HEK293 (cell line): ENCODE results near the gene FBLN2.

Experiments
- CTCF ChIA-PET: fragments of 350-600 bp; formaldehyde crosslinking; extraction: SDS; loops from one replicate; lab custom pipeline; 2021; ENCODE audit warnings: antibody characterized with exemption; lab: Yijun Ruan, JAX
- POLR2A ChIA-PET: fragments of 300-600 bp; formaldehyde crosslinking; extraction: SDS; loops from one replicate; lab custom pipeline; 2020; ENCODE audit warnings: antibody characterized with exemption, inconsistent platforms; lab: Yijun Ruan, JAX
- H3K27ac ChIP-seq: fragments of 200-500 bp; sonication (Bioruptor generic); 2 replicates; pipeline ENCODE4 v1.5.1; 2014; ENCODE audit warnings: low read depth, low read length, control low read depth, inconsistent platforms; ENCODE audit errors: extremely low read depth
- H3K36me3 ChIP-seq, 2 experiments: fragments of 200-500 bp in 1 of 2; sonication (Bioruptor generic) in 1 of 2; 1 replicate in 1 of 2; 2 replicates in 1 of 2; pipeline ENCODE4 v1.5.1; 2014 to 2017; ENCODE audit warnings: inconsistent platforms in 2 of 2, low read length in 2 of 2; ENCODE audit not compliant: control insufficient read depth in 2 of 2, insufficient read depth in 1 of 2
- H3K4me1 ChIP-seq: fragments of 200-500 bp; sonication (Bioruptor generic); 2 replicates; pipeline ENCODE4 v1.5.1; 2014; ENCODE audit warnings: mild to moderate bottlenecking, low read length, inconsistent platforms; ENCODE audit not compliant: control insufficient read depth, insufficient read depth
- H3K4me3 ChIP-seq: 2 replicates; pipeline ENCODE4 v1.5.1; 2011; ENCODE audit warnings: low read depth, mild to moderate bottlenecking, control low read depth, low read length, moderate library complexity
- H3K9me3 ChIP-seq: fragments of 200-500 bp; sonication (Bioruptor generic); 2 replicates; pipeline ENCODE4 v1.5.1; 2014; ENCODE audit warnings: low read depth, low read length, inconsistent platforms; ENCODE audit not compliant: control insufficient read depth, insufficient read depth
- HOXC10 ChIP-seq: sonication (generic); formaldehyde crosslinking; IDR thresholded peaks from 2 replicates; pipeline ENCODE4 v1.8.1; 2023; ENCODE audit warnings: mild to moderate bottlenecking, missing genetic modification reagents
- INSM2 ChIP-seq: fragments of 450-650 bp; formaldehyde crosslinking; IDR thresholded peaks from 2 replicates; pipeline ENCODE4 v1.5.1; 2016; ENCODE audit warnings: missing biosample characterization, missing genetic modification characterization
- PRDM1 ChIP-seq: fragments of 450-650 bp; formaldehyde crosslinking; IDR thresholded peaks from 2 replicates; pipeline ENCODE4; 2016; ENCODE audit warnings: missing biosample characterization, missing genetic modification characterization
- SCRT1 ChIP-seq: fragments of 450-650 bp; formaldehyde crosslinking; IDR thresholded peaks from 2 replicates; pipeline ENCODE4 v1.5.1; 2016; ENCODE audit warnings: missing biosample characterization, missing genetic modification characterization, borderline replicate concordance
- ZBTB26 ChIP-seq: fragments of 450-650 bp; formaldehyde crosslinking; optimal IDR thresholded peaks from 2 replicates; pipeline ENCODE3; 2016; ENCODE audit warnings: missing biosample characterization, mild to moderate bottlenecking, missing genetic modification characterization
- ZBTB49 ChIP-seq: fragments of 450-650 bp; formaldehyde crosslinking; IDR thresholded peaks from 2 replicates; pipeline ENCODE4 v1.5.1; 2016; ENCODE audit warnings: missing biosample characterization, missing genetic modification characterization, low read depth
- ZBTB6 ChIP-seq: fragments of 450-650 bp; formaldehyde crosslinking; IDR thresholded peaks from 2 replicates; pipeline ENCODE4 v1.5.1; 2017; ENCODE audit warnings: missing biosample characterization, missing genetic modification characterization
- ZIC2 ChIP-seq: fragments of 450-650 bp; formaldehyde crosslinking; IDR thresholded peaks from 2 replicates; pipeline ENCODE4 v1.5.1; 2016; ENCODE audit warnings: missing biosample characterization, missing genetic modification characterization
- ZNF19 ChIP-seq: fragments of 450-650 bp; formaldehyde crosslinking; IDR thresholded peaks from 2 replicates; pipeline ENCODE4; 2016; ENCODE audit warnings: missing biosample characterization, missing genetic modification characterization, low read depth
- ZNF223 ChIP-seq: fragments of 450-650 bp; formaldehyde crosslinking; IDR thresholded peaks from 2 replicates; pipeline ENCODE4 v1.5.1; 2016; ENCODE audit warnings: missing biosample characterization, missing genetic modification characterization
- ZNF26 ChIP-seq: fragments of 450-650 bp; formaldehyde crosslinking; IDR thresholded peaks from 2 replicates; pipeline ENCODE4 v1.5.1; 2016; ENCODE audit warnings: missing biosample characterization, missing genetic modification characterization
- ZNF274 ChIP-seq, 2 experiments: fragments of 200-500 bp in 1 of 2; fragments of 450-650 bp in 1 of 2; sonication (Bioruptor generic) in 1 of 2; formaldehyde crosslinking in 1 of 2; IDR thresholded peaks; 2 replicates each; pipeline versions ENCODE4 v1.5.1 to v1.6.1; 2014 to 2016; ENCODE audit warnings: borderline replicate concordance in 1 of 2, inconsistent platforms in 1 of 2, low read length in 1 of 2, missing biosample characterization in 1 of 2, missing genetic modification characterization in 1 of 2
- ZNF280D ChIP-seq: fragments of 450-650 bp; formaldehyde crosslinking; IDR thresholded peaks from 2 replicates; pipeline ENCODE4 v1.5.1; 2016; ENCODE audit warnings: missing biosample characterization, missing genetic modification characterization
- ZNF514 ChIP-seq: fragments of 450-650 bp; formaldehyde crosslinking; IDR thresholded peaks from 2 replicates; pipeline ENCODE4 v1.5.1; 2016; ENCODE audit warnings: missing biosample characterization, missing genetic modification characterization
- ZNF629 ChIP-seq: fragments of 450-650 bp; formaldehyde crosslinking; IDR thresholded peaks from 2 replicates; pipeline ENCODE4 v1.5.1; 2017; ENCODE audit warnings: missing biosample characterization, missing genetic modification characterization
- ZNF664 ChIP-seq: fragments of 450-650 bp; formaldehyde crosslinking; IDR thresholded peaks from 2 replicates; pipeline ENCODE4 v1.5.1; 2016; ENCODE audit warnings: missing biosample characterization, missing genetic modification characterization
- ZNF677 ChIP-seq: fragments of 450-650 bp; IDR thresholded peaks from 2 replicates; pipeline ENCODE4 v1.5.0; 2018; ENCODE audit warnings: missing biosample characterization, mild to moderate bottlenecking, missing genetic modification characterization, moderate library complexity
- ZNF747 ChIP-seq: fragments of 450-650 bp; formaldehyde crosslinking; IDR thresholded peaks from 2 replicates; pipeline ENCODE4 v1.5.1; 2016; ENCODE audit warnings: missing biosample characterization, missing genetic modification characterization
- ZNF76 ChIP-seq: fragments of 450-650 bp; formaldehyde crosslinking; IDR thresholded peaks from 2 replicates; pipeline ENCODE4; 2016; ENCODE audit warnings: low read depth, missing biosample characterization, missing genetic modification characterization, borderline replicate concordance
- ZSCAN18 ChIP-seq: fragments of 450-650 bp; formaldehyde crosslinking; IDR thresholded peaks from 2 replicates; pipeline ENCODE4 v1.5.1; 2016; ENCODE audit warnings: missing biosample characterization, missing genetic modification characterization

FBLN2 gene

GRCh38 chr3:13633176-13633575 is 84.3 kb downstream of the FBLN2 start:
- H3K27ac ChIP-seq: no peak overlapping the region
- H3K4me1 ChIP-seq: no peaks in the 10 kb centered on the region
- CTCF ChIA-PET: no interaction called here
- no peaks in the 10 kb centered on the region for H3K36me3 ChIP-seq
- TF ChIP-seq ZBTB6: no peak
- TF ChIP-seq HOXC10 (CRISPR knock-in tag): no peak
- no peak for TF ChIP-seq ZNF629 (tag by site-specific recombination)
- TF ChIP-seq ZNF76 (tag by site-specific recombination): no peak
- TF ChIP-seq ZNF274 (IDR thresholded peaks at IDR 0.05; ENCODE audit: low read length): no peak
- TF ChIP-seq ZNF274 (tag by site-specific recombination; IDR thresholded peaks at IDR 0.05; ENCODE audit: borderline replicate concordance): no peak
- TF ChIP-seq ZBTB49 (tag by site-specific recombination): no peak
- TF ChIP-seq ZIC2 (tag by site-specific recombination): no peak
- H3K4me3 ChIP-seq: no peak overlapping the region
- no peaks in the 10 kb centered on the region for H3K9me3 ChIP-seq
- POLR2A ChIA-PET: no interaction called here

GRCh38 chr3:13634151-13634550 is 85.2 kb downstream of the FBLN2 start:
- H3K9me3 ChIP-seq: no peaks in the 10 kb centered on the region
- H3K27ac ChIP-seq: no peak overlapping the region
- H3K36me3 ChIP-seq: no peaks in the 10 kb centered on the region
- no peaks in the 10 kb centered on the region for H3K4me1 ChIP-seq
- CTCF ChIA-PET: interaction anchor here (0.8 to 1.2 kb wide), 2 partner anchors 13 to 14 kb away, joined by 3 to 4 read pairs; no protein-coding TSS in a partner anchor
- TF ChIP-seq PRDM1 (tag by site-specific recombination): no peak
- TF ChIP-seq ZSCAN18 (tag by site-specific recombination): no peak
- TF ChIP-seq ZNF747 (tag by site-specific recombination): no peak
- no peak for TF ChIP-seq ZBTB26
- no peak for TF ChIP-seq ZNF677 (tag by site-specific recombination)
- TF ChIP-seq ZNF223 (tag by site-specific recombination): no peak
- TF ChIP-seq ZNF664 (tag by site-specific recombination): no peak
- TF ChIP-seq SCRT1 (tag by site-specific recombination): no peak
- TF ChIP-seq INSM2: no peak
- no peak for TF ChIP-seq ZNF26 (tag by site-specific recombination)
- TF ChIP-seq ZNF514 (tag by site-specific recombination): no peak
- TF ChIP-seq ZNF280D (tag by site-specific recombination): no peak
- no peak for TF ChIP-seq ZNF19 (tag by site-specific recombination)
- POLR2A ChIA-PET: no interaction called here
- no peak overlapping the region for H3K4me3 ChIP-seq
